Sciatic nerve (tissue), 2 donors: ENCODE results near the gene STAB1. TPM values are rescaled to one million over a fixed set of nuclear protein-coding genes. Genes with fewer than 3 reads are reported as not detected.

Experiments used
- ATAC-seq: fragments of 200-7000 bp; cut with Tn5 transposase; one replicate; pipeline ENCODE4 v1.9.1; 2020; ENCODE audit warnings: mild to moderate bottlenecking, moderate library complexity
- DNase-seq: peaks from one replicate; pipeline ENCODE4 v3.0.0-alpha.2; 2020; ENCODE audit warnings: low spot score
- intact Hi-C: fragments of 100-400 bp; cut with DNase I; formaldehyde crosslinking; loops from one replicate; pipeline ENCODE4 v1.14.2; 2022
- total RNA-seq: library from RNA; stranded (reverse); fragmentation: NEBNext Ultra II Directional; extraction: Animal tissue kit (Norgen Biotek cat#: 25700); gene quantifications from one replicate; pipeline ENCODE4 v1.2.1, GENCODE V29; 2021
- donor health status: DM: no; HTN: no; CAD: no.
- donor health status: DM: no; HTN: no; CAD: no.

Gene STAB1
- total RNA-seq, 1 donor from 2014 or later = 256 TPM

DNA sequence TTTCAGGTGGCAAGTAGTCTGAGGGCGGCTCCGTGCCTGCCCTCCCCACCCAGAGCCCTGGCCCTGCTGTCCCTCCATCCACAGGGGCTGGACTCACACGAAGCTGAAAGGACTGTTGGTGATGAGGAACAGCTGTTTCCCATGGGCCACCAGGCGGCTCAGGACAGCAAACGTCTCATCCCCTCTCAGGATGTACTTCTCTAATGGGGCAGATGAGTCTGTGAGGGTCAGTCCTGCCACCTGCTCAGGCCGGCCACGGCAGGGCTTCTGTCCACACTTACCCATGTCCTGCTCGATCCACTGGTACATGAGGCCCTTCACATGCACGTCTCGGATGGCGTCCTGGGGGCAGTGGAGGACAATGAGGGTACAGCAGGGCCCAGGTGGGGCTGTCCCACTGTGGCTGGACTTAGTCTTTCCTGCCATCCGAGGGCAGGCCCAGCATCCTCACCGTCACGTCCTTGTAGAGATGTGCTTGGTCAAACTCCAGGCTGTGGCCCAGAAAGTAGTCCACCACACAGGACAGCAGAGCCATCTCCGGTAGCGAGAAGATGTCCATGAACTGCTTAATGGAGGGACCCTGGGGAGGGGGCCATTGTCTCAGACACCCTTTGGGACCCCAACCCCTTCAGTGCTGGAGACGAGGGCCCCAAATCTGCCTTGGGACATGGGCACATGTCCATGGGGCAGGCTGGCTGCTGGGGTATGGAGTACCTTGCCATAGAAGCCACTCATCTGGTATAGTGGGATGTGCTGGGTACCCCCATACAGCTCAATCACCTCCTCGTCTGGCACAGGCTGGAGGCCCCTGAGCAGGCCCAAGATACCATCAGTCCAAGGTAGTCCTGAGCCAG, 32.8 kb downstream of the STAB1 start:
- intact Hi-C loops = no loop called here

GRCh38 chr3:52528586-52529375, 33.6 kb downstream of the STAB1 start:
- ATAC-seq (no peak), DNase-seq (peak; percentile 59)
- intact Hi-C loops = no loop called here

More for the DNA sequence above, 32.8 kb downstream of the STAB1 start:
- ATAC-seq (no peak), DNase-seq (peak; percentile 50)

DNA sequence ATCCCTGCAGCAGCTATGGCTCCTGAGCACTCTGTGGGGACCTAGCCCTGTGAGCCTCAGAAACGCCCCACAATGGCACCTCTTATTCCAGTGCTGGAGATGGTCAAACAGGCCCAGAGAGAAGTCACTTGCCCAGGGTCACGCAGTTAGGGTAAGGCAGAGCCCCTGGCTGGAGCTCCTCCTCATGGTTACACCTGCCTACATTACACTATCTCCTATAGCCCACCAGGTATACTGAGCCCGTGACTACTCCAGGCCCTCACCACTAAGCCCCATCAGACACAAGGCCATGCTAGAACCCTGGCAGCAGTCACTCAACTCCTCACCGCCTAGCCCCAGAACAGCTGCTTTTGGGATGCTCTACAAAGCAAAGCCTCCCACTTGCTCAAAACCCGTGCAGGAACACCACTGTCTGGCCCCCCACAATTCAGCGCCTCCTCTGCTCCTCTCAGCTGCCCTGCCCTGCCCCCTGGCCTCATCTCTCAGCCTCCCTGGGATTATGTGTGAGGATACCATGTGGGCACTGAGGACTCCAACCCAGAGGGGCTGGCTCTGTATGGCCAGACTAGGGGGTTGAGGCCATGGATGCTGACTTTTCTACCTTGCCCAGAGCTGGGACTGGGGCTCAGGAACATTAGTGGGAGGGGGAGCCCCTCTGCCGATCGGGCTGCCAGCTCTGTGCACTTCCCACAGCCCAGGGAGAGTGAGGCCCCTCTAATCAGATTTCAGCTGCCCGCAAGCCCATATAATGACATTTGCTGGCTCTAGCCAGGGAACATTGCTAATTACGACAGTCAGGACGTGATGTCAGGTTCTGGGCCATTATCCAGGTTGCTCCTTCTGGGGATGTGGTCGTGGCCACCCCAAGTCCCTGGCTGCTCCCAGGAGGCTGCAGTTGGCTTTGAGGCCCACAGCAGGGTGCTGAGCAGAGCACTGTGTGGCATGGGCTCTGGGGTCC, 34.5 kb downstream of the STAB1 start:
- ATAC-seq = peak; percentile 3
- peak; percentile 50 for DNase-seq

GRCh38 chr3:52530918-52531826, 36.0 kb downstream of the STAB1 start:
- intact Hi-C loops = no loop called here
- ATAC-seq (no peak), DNase-seq (peak; percentile 54)

More for the DNA sequence above, 34.5 kb downstream of the STAB1 start:
- intact Hi-C loops = no loop called here

- ATAC-seq (no peak), DNase-seq (peak; percentile 62)
- intact Hi-C loops = no loop called here
These were observed 36.9 kb downstream of the STAB1 start for GRCh38 chr3:52531860-52532516.

DNA sequence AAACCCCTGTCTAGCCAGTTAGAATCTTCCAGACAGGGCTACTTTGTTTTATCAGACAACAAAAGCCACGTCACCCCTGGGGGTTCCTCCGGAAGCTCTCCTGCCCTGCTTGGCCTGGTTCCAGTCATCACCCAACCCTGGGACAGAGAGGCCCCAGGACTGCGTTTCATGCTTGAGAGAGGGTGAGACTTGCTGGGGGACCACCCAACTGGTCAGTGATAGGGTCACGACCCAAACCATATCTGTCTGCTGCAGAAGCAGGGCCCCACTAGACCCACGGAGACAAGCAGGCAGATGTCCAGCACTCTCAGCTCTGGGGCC, 37.3 kb downstream of the STAB1 start:
- ATAC-seq = no peak
- intact Hi-C loops = no loop called here
- no peak for DNase-seq

DNA sequence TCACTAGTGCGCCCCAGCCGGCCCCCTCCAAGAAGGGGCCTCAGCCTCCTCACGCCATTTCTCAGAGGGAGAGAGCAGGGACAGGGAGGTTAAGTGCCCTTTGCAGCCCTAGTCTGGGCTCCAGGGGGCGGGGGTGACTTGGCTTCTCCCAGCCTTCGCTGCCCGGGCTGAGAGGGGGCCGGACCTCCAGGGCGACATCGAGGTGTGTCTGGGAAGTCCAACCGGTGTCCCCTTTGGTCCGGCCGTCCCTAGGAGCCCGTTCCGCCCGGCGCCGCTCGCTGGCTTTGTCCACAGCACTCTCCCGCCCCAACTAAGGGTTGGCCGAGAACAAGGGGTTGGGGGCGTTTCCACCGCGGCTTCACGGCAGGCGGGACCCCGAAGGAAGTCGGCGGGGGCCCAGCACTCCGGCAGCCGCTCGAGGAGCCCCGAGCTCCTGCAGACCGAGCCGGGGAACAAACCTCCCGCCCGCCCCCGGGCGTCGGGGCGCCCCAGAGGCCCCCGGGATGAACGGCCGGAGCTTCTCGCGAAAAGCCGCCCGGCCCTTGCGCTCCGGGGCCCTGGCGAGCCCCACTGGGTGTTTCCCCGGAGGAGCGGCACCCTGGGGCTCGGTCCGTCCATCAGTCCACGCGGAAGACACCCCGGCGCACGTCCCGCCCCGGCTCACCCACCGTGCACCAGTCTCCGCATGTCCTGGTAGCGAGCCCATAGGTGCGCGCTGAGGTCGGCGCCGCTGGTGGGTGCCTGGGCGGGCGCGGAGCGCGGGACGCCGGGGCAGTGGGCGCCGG, 37.9 kb downstream of the STAB1 start:
- intact Hi-C loops = no loop called here
- DNase-seq (peak; percentile 66), ATAC-seq (no peak)

DNA sequence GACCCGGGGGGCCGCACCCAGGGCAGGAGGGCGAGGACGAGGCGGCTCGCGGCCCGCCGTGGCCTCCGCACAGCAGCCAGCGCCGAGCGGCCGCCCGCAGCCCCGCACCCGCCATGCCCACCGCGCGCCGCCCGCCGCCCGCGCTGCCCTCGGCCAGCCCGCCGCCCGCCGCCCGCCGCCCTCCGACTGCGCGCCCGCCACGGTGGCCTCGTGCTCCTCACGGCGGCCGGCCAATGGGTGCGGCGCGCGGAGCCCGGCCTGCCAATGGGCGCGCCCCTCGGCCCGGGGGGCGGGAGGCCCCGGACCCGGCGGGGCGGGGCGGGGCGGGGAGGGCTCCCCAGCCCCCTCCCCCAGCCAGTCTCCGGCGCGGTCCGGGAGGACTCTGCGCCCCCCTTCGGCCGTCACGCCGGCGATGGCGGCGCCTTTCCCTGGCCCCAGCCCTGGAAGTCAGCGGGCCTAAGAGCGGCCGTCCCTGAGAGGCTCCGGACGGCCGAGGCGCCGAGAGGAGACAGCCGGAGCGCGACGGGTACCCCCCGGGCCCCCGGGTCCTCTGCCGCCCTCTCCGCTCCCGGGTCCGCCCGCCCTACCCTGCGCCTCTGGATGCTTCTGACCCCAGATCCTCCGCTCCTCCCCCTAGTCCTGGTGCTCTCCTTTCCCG, 38.6 kb downstream of the STAB1 start, which contains the start of gene NT5DC2:
TSS of gene NT5DC2 (minus strand) at position 235 of the 658 bp plus-strand sequence. CDS start at position 115, 120 bp downstream.
- intact Hi-C loops = no loop called here
- peak; percentile 80 for DNase-seq
- ATAC-seq = peak; percentile 27

DNA sequence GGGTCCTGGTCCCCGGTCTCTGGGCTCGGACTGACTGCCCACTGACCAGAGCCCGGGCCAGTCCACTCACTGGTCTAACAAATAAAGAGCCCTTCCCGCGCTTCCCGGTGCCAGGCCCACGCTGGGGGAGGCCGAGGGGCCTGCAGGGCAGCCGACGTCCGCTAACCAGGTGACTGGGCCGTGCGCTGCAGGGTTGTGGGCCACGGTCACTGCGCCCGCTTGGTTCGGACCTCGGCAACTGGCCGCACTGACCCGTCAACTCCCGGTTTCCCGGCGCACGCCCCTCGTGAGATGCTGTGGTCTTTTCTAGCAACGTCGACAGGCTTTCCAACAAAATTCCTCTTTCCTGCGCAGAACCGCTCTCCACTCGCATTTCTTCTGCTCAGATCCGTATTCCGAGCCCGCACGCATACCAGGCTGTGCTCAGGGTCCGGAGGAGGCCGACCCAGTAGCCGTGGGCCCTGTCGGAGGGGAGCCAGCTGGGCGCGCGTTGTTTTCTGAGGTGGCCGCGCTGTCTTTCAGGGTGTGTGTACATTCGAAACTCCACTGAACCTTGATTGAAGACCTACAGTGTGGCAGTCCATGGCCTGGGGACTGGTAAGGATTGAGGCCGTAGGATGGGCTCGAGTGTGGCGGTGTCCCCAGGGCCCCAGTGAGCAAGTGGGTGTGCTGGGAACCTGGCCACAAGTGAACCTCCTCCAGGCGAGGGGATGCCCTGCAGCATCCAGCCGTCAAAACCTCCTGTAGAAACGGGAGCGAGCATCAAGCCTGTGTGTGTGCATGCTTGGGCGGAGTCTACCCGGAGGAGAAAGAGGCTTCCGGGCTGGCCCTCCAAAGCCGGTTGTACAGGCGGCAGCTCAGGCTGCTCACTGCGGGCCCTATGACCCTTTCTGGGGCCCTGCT, 39.4 kb downstream of the STAB1 start:
- intact Hi-C loops = no loop called here
- peak; percentile 61 for DNase-seq
- no peak for ATAC-seq

- intact Hi-C loops = no loop called here
- DNase-seq (no peak), ATAC-seq (no peak)
These were observed 40.4 kb downstream of the STAB1 start for GRCh38 chr3:52535411-52536111.

GRCh38 chr3:52536112-52536368, 40.9 kb downstream of the STAB1 start:
- DNase-seq (no peak), ATAC-seq (no peak)
- intact Hi-C loops = no loop called here

GRCh38 chr3:52536369-52537164, 41.4 kb downstream of the STAB1 start, which contains the start of gene UQCC5:
Gene UQCC5 (plus strand): TSS chr3:52536605. CDS start chr3:52536756, 151 bp downstream.
- ATAC-seq (peak; percentile 97), DNase-seq (peak; percentile 98)
- intact Hi-C loops = no loop called here

DNA sequence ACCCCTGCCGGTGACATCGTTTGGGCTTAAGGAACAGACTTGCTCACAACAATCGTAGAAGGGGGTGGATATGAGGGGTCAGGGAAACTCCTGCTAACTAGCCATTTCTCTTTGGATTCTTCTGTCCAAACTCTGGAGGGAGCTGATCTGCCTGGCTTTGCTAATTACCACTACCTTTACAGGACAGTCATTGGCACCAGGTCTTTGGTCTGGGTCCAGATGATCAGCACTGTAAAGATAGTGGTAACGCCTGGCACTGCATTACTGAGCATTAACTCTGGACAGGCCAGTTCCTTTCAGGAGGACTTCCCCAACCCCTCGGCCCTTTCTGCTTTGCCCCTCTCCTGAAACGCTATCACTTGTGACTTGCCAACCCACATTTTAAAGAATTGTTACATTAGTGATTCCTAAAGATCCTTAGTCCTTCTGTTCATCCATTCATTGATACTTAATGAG, 42.1 kb downstream of the STAB1 start:
- intact Hi-C loops = no loop called here
- ATAC-seq = no peak

More for the DNA sequence above, 42.1 kb downstream of the STAB1 start:
- DNase-seq = no peak
